K562 (cell line): ENCODE data around the gene ZNF213. TPM values are rescaled to one million over a fixed set of nuclear protein-coding genes. Genes with fewer than 3 reads are reported as not detected.
A peak's percentile ranks its signal among the peaks of the same experiment; 100 is the strongest.

Source experiments
- ARNT ChIP-seq, 2 experiments: fragments of 450-650 bp; IDR thresholded peaks; 2 replicates each; pipeline ENCODE4 v1.6.1; 2016; ENCODE audit warnings: mild to moderate bottlenecking in 1 of 2
- ELF4 ChIP-seq: fragments of 450-650 bp; formaldehyde crosslinking; IDR thresholded peaks from 2 replicates; pipeline ENCODE4 v1.4.0; 2022; ENCODE audit warnings: missing genetic modification characterization
- EWSR1 ChIP-seq: fragments of 450-650 bp; IDR thresholded peaks from 2 replicates; pipeline ENCODE4 v1.6.1; 2018; ENCODE audit warnings: borderline replicate concordance, mild to moderate bottlenecking, low read depth, moderate library complexity; ENCODE audit not compliant: partially characterized antibody
- FUS ChIP-seq: fragments of 200-400 bp; formaldehyde crosslinking; optimal IDR thresholded peaks from 2 replicates; pipeline ENCODE3; 2017; ENCODE audit warnings: low read depth, low read length
- POLR2AphosphoS2 ChIP-seq: IDR thresholded peaks from 2 replicates; pipeline ENCODE4 v1.6.1; 2012; ENCODE audit warnings: low read length, improper control_type of control experiment
- PPARD ChIP-seq: fragments of 250-450 bp; sonication (Bioruptor Pico); IDR thresholded peaks from 2 replicates; pipeline ENCODE4 v1.8.0; 2022; ENCODE audit warnings: inconsistent platforms, mild to moderate bottlenecking, moderate library complexity
- RBM22 ChIP-seq: fragments of 200-400 bp; formaldehyde crosslinking; IDR thresholded peaks from 2 replicates; pipeline ENCODE4 v1.6.1; 2018; ENCODE audit warnings: low read length, low read depth; ENCODE audit not compliant: poor library complexity, severe bottlenecking
- TCF3 ChIP-seq: sonication (generic); formaldehyde crosslinking; IDR thresholded peaks from 2 replicates; pipeline ENCODE4 v1.4.0; 2020; ENCODE audit warnings: mild to moderate bottlenecking, missing genetic modification reagents
- TGIF2 ChIP-seq: sonication (generic); formaldehyde crosslinking; IDR thresholded peaks from 2 replicates; pipeline ENCODE4 v1.8.1; 2022; ENCODE audit warnings: mild to moderate bottlenecking, missing genetic modification reagents, moderate library complexity
- U2AF2 ChIP-seq: fragments of 200-400 bp; formaldehyde crosslinking; optimal IDR thresholded peaks from 2 replicates; pipeline ENCODE3; 2017; ENCODE audit warnings: low read depth, mild to moderate bottlenecking, low read length
- YY1 ChIP-seq, 3 experiments: IDR thresholded peaks; 2 replicates each; pipeline ENCODE4 v1.6.1; 2011; ENCODE audit warnings: low read length in 2 of 3, mild to moderate bottlenecking in 2 of 3, moderate library complexity in 2 of 3, borderline replicate concordance in 1 of 3, control low read depth in 1 of 3, low read depth in 1 of 3; ENCODE audit not compliant: insufficient read depth in 3 of 3, insufficient replicate concordance in 2 of 3, control insufficient read depth in 1 of 3, insufficient read length in 1 of 3; ENCODE audit errors: extremely low read depth in 1 of 3
- ZBTB17 ChIP-seq: fragments of 450-650 bp; formaldehyde crosslinking; IDR thresholded peaks from 2 replicates; pipeline ENCODE4 v1.4.0; 2020; ENCODE audit warnings: mild to moderate bottlenecking
- ZNF175 ChIP-seq: fragments of 200-800 bp; sonication (Bioruptor generic); IDR thresholded peaks from 2 replicates; pipeline ENCODE4 v1.6.1; 2016; ENCODE audit warnings: low read depth, mild to moderate bottlenecking, missing genetic modification characterization, missing compliant biosample characterization
- ZNF384 ChIP-seq: IDR thresholded peaks from 2 replicates; pipeline ENCODE4 v1.6.1; 2012; ENCODE audit warnings: low read depth, low read length, improper control_type of control experiment
- ZNF57 ChIP-seq: fragments of 450-650 bp; formaldehyde crosslinking; IDR thresholded peaks from 2 replicates; pipeline ENCODE4 v1.4.0; 2020; ENCODE audit warnings: mild to moderate bottlenecking, moderate library complexity
- polyA plus RNA-seq, 8 experiments: library from polyadenylated mRNA; depleted of rRNA in 4 of 8; stranded (reverse) in 5 of 8; unstranded in 3 of 8; fragments of >200 nt; fragmentation: Nextera tagmentation in 2 of 8; fragmentation: Illumina TruSeq in 1 of 8; extraction: Ambion mirVana in 2 of 8; extraction: Trizol in 1 of 8; gene quantifications; 2 replicates each; pipeline versions ENCODE4 v1.2.1 to v1.2.3, GENCODE V29; 2011 to 2014; ENCODE audit warnings: inconsistent platforms in 1 of 8, missing spikeins in 1 of 8
- total RNA-seq, 7 experiments: library from RNA; depleted of rRNA in 6 of 7; stranded (reverse); fragments of >200 nt in 6 of 7; fragmentation: Illumina TruSeq in 2 of 7; extraction: Trizol in 2 of 7; gene quantifications; 2 replicates each; pipeline versions ENCODE4 v1.2.1 to v1.2.3, GENCODE V29; 2011 to 2021; ENCODE audit warnings: low replicate concordance in 1 of 7
- TF ChIP-seq, protein P1 (sequence below): sonication (generic); formaldehyde crosslinking; IDR thresholded peaks from 2 replicates; pipeline ENCODE4 v1.8.0; 2022; ENCODE audit warnings: missing genetic modification reagents, mild to moderate bottlenecking, moderate library complexity, borderline replicate concordance
- TF ChIP-seq, protein P2 (sequence below): fragments of 250-450 bp; sonication (Bioruptor Pico); IDR thresholded peaks from 2 replicates; pipeline ENCODE4 v1.6.1; 2021; ENCODE audit warnings: mild to moderate bottlenecking
- TF ChIP-seq, protein P3 (sequence below): fragments of 450-650 bp; IDR thresholded peaks from 2 replicates; pipeline ENCODE4 v1.6.1; 2018; ENCODE audit not compliant: partially characterized antibody
- TF ChIP-seq, protein P4 (sequence below): conservative IDR thresholded peaks from 2 replicates; pipeline ENCODE4 v1.6.1; 2011; ENCODE audit warnings: low read depth, mild to moderate bottlenecking, low read length; ENCODE audit not compliant: control insufficient read depth

ZNF213 gene
- total and polyA plus RNA-seq, 9 of the 15 experiments (the other 6 are each of a cell fraction or from before 2014, with no cell fraction given), result 0.49 to 10.0 (median 1.8) TPM

DNA sequence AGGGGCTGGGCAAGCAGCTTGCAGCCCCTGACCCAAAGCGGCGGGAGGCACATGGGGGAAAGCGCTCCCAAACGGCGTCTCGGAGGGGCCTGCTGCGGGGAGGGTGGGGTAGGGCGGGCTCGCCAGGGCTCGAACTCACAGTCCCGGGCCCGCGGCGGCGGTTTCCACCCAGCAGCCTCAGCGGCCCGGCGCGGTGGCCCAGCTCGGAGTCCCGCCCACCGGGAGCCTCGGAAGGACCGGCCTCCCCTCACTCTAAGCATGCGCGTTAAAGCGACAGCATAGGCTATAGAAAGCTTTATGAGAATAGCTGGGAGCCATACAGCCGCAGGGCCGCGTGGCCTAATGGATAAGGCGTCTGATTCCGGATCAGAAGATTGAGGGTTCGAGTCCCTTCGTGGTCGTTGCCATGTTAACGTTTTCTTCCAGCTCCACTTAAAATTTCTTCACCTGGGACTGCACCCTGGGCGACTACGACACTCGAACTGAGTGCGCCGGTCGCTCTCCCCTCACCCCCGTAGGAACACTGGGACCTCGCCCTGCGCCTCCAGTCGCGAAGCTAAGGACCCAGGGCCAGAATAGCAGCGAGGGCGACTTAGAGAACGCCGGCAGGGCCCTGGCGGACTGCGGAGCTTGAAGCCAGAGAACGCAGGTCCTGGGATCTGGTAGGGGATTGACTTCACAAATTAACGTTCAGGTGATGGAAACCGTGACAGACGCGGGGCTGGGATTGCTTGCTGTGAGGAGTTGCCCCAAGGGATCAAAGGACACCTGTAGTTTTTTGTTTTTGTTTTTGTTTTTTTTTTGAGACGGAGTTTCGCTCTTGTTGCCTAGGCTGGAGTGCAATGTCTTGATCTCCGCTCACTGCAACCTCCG lies 15.8 kb downstream of the ZNF213 start (continued):
- peak; percentile 44; the same call in 1 of the 2 replicates for TF ChIP-seq TCF3 (CRISPR knock-in tag)
- TF ChIP-seq FUS, result no peak
- TF ChIP-seq, protein P1, sequence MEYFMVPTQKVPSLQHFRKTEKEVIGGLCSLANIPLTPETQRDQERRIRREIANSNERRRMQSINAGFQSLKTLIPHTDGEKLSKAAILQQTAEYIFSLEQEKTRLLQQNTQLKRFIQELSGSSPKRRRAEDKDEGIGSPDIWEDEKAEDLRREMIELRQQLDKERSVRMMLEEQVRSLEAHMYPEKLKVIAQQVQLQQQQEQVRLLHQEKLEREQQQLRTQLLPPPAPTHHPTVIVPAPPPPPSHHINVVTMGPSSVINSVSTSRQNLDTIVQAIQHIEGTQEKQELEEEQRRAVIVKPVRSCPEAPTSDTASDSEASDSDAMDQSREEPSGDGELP (CRISPR knock-in tag), result peak; percentile 82
- TF ChIP-seq, protein P2, sequence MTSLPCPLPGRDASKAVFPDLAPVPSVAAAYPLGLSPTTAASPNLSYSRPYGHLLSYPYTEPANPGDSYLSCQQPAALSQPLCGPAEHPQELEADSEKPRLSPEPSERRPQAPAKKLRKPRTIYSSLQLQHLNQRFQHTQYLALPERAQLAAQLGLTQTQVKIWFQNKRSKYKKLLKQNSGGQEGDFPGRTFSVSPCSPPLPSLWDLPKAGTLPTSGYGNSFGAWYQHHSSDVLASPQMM (CRISPR knock-in tag), result no peak
- no peak for TF ChIP-seq TGIF2 (CRISPR knock-in tag)
- no peak for TF ChIP-seq U2AF2
- TF ChIP-seq, protein P3, sequence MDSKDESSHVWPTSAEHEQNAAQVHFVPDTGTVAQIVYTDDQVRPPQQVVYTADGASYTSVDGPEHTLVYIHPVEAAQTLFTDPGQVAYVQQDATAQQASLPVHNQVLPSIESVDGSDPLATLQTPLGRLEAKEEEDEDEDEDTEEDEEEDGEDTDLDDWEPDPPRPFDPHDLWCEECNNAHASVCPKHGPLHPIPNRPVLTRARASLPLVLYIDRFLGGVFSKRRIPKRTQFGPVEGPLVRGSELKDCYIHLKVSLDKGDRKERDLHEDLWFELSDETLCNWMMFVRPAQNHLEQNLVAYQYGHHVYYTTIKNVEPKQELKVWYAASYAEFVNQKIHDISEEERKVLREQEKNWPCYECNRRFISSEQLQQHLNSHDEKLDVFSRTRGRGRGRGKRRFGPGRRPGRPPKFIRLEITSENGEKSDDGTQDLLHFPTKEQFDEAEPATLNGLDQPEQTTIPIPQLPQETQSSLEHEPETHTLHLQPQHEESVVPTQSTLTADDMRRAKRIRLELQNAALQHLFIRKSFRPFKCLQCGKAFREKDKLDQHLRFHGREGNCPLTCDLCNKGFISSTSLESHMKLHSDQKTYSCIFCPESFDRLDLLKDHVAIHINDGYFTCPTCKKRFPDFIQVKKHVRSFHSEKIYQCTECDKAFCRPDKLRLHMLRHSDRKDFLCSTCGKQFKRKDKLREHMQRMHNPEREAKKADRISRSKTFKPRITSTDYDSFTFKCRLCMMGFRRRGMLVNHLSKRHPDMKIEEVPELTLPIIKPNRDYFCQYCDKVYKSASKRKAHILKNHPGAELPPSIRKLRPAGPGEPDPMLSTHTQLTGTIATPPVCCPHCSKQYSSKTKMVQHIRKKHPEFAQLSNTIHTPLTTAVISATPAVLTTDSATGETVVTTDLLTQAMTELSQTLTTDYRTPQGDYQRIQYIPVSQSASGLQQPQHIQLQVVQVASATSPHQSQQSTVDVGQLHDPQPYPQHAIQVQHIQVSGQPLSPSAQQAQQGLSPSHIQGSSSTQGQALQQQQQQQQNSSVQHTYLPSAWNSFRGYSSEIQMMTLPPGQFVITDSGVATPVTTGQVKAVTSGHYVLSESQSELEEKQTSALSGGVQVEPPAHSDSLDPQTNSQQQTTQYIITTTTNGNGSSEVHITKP, result no peak
- peak in 1 of 2 experiments; percentile 35; a peak in 1 of 4 replicates for TF ChIP-seq ARNT (IDR thresholded peaks at IDR 0.05)
- TF ChIP-seq PPARD (CRISPR knock-in tag), result no peak
- TF ChIP-seq ELF4 (CRISPR knock-in tag), result no peak
- TF ChIP-seq RBM22, result no peak
- no peak for TF ChIP-seq POLR2AphosphoS2
- TF ChIP-seq ZNF175 (CRISPR knock-in tag), result no peak
- TF ChIP-seq ZNF57 (CRISPR knock-in tag), result no peak
- TF ChIP-seq YY1 (IDR thresholded peaks at IDR 0.05; ENCODE audit: borderline replicate concordance in 1 of 3, control insufficient read depth in 1 of 3, extremely low read depth in 1 of 3, insufficient read depth in 3 of 3, insufficient read length in 1 of 3, insufficient replicate concordance in 2 of 3, low read depth in 1 of 3, low read length in 2 of 3), result peak in 2 of 3 experiments; percentile 9 to 23
- no peak for TF ChIP-seq EWSR1
- TF ChIP-seq, protein P4, sequence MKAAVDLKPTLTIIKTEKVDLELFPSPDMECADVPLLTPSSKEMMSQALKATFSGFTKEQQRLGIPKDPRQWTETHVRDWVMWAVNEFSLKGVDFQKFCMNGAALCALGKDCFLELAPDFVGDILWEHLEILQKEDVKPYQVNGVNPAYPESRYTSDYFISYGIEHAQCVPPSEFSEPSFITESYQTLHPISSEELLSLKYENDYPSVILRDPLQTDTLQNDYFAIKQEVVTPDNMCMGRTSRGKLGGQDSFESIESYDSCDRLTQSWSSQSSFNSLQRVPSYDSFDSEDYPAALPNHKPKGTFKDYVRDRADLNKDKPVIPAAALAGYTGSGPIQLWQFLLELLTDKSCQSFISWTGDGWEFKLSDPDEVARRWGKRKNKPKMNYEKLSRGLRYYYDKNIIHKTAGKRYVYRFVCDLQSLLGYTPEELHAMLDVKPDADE, result peak; percentile 95
- TF ChIP-seq ZNF384, result no peak
- TF ChIP-seq ZBTB17, result no peak
